GM23248 (cell line): ENCODE measurements around the gene CTNNB1. TPM values are rescaled to one million over a fixed set of nuclear protein-coding genes. Genes with fewer than 3 reads are reported as not detected.

Experiments used
- DNase-seq: peaks from one replicate; pipeline ENCODE4 v3.0.0-alpha.2; 2015
- H2AFZ ChIP-seq: fragments of 200-600 bp; sonication (generic); 2 replicates; pipeline ENCODE4 v1.6.1; 2016; ENCODE audit warnings: antibody characterized with exemption
- H3F3A ChIP-seq: fragments of 200-600 bp; sonication (generic); 2 replicates; pipeline ENCODE4 v1.6.1; 2016; ENCODE audit warnings: mild to moderate bottlenecking, antibody characterized with exemption, mixed run types; ENCODE audit not compliant: insufficient read depth
- H3K27ac ChIP-seq: fragments of 200-600 bp; sonication (generic); 2 replicates; pipeline ENCODE4 v1.5.1; 2016; ENCODE audit warnings: mild to moderate bottlenecking
- H3K27me3 ChIP-seq: fragments of 200-600 bp; sonication (generic); replicated peaks from 2 replicates; pipeline ENCODE4 v1.6.1; 2016; ENCODE audit warnings: mild to moderate bottlenecking; ENCODE audit not compliant: insufficient read depth
- H3K36me3 ChIP-seq: fragments of 200-600 bp; sonication (generic); 2 replicates; pipeline ENCODE4 v1.6.1; 2016; ENCODE audit warnings: low read depth, mild to moderate bottlenecking
- H3K4me1 ChIP-seq: fragments of 200-600 bp; sonication (generic); 2 replicates; pipeline ENCODE4 v1.6.1; 2016; ENCODE audit warnings: mild to moderate bottlenecking; ENCODE audit not compliant: insufficient read depth
- H3K4me2 ChIP-seq: fragments of 200-600 bp; sonication (generic); one replicate; pipeline ENCODE4 v1.6.1; 2016; ENCODE audit warnings: mild to moderate bottlenecking; ENCODE audit not compliant: unreplicated experiment
- H3K4me3 ChIP-seq: fragments of 200-600 bp; sonication (generic); 2 replicates; pipeline ENCODE4 v1.5.1; 2016; ENCODE audit warnings: mild to moderate bottlenecking
- H3K79me2 ChIP-seq: fragments of 200-600 bp; sonication (generic); 2 replicates; pipeline ENCODE4 v1.6.1; 2016; ENCODE audit warnings: mild to moderate bottlenecking; ENCODE audit not compliant: insufficient read depth
- H3K9ac ChIP-seq: fragments of 200-600 bp; sonication (generic); 2 replicates; pipeline ENCODE4 v1.6.1; 2016; ENCODE audit warnings: mild to moderate bottlenecking
- H3K9me2 ChIP-seq: fragments of 200-600 bp; sonication (generic); 2 replicates; pipeline ENCODE4 v1.6.1; 2016; ENCODE audit warnings: mixed run types, mild to moderate bottlenecking, moderate library complexity; ENCODE audit not compliant: insufficient read depth
- H3K9me3 ChIP-seq: fragments of 200-600 bp; sonication (generic); one replicate; pipeline ENCODE4 v1.6.1; 2017; ENCODE audit warnings: low read depth
- H4K20me1 ChIP-seq: fragments of 200-600 bp; sonication (generic); 2 replicates; pipeline ENCODE4 v1.6.0; 2016; ENCODE audit not compliant: insufficient read depth
- EZH2 ChIP-seq: fragments of 200-600 bp; sonication (generic); IDR thresholded peaks from 2 replicates; pipeline ENCODE4 v1.6.1; 2018; ENCODE audit warnings: antibody characterized with exemption, mild to moderate bottlenecking; ENCODE audit not compliant: insufficient read depth, poor library complexity, severe bottlenecking
- EZH2phosphoT487 ChIP-seq: fragments of 200-600 bp; sonication (generic); IDR thresholded peaks from 2 replicates; pipeline ENCODE4 v1.6.1; 2018; ENCODE audit warnings: antibody characterized with exemption, moderate library complexity, mild to moderate bottlenecking, low read depth; ENCODE audit not compliant: insufficient read depth
- WGBS, 2 experiments: methylation state at CpG; one replicate each; pipeline ENCODE4 v1.1.6; 2015 to 2017; ENCODE audit warnings: low lambda C conversion rate in 2 of 2, low coverage in 1 of 2; ENCODE audit errors: missing lambda C conversion rate in 2 of 2; 5-methylcytosine and 5-hydroxymethylcytosine counted together
- in situ Hi-C: fragments of 300-500 bp; cut with MboI; formaldehyde crosslinking; loops from 2 replicates; pipeline ENCODE4 v1.15.0; 2020
- polyA plus RNA-seq: library from polyadenylated mRNA; unstranded; fragments of >200 nt; fragmentation: Nextera tagmentation; extraction: Ambion mirVana; gene quantifications from 2 replicates; pipeline ENCODE4 v1.2.1, GENCODE V29; 2016
- total RNA-seq: library from RNA; depleted of rRNA; stranded (reverse); fragments of >200 nt; shearing (Covaris generic); gene quantifications from 2 replicates; pipeline ENCODE4 v1.2.3, GENCODE V29; 2014

Gene CTNNB1
- total and polyA plus RNA-seq, 2 experiments from 2014 or later, result 182 to 492 TPM

GRCh38 chr3:41239587-41239986 lies 40.3 kb downstream of the CTNNB1 start:
- Histone ChIP-seq H3K27ac (no peak overlapping the region), H2AFZ (no peak overlapping the region), H4K20me1 (no peaks in the 10 kb centered on the region), H3K4me1 (peaks cover 17% of the 10 kb centered on the region), H3K4me3 (no peak overlapping the region), H3F3A (peaks cover 29% of the 10 kb centered on the region), H3K9me2 (no peaks in the 10 kb centered on the region), H3K4me2 (no peak overlapping the region), H3K27me3 (no peaks in the 10 kb centered on the region), H3K79me2 (peaks cover 28% of the 10 kb centered on the region), H3K9ac (no peak overlapping the region), H3K36me3 (peaks cover 62% of the 10 kb centered on the region), H3K9me3 (no peaks in the 10 kb centered on the region)
- 0 to 3% methylated on average over 2 of the region's 2 CpGs for WGBS, 2 experiments
- in situ Hi-C loops, result no loop called here
- TF ChIP-seq EZH2phosphoT487 (no peak), EZH2 (no peak)
- peak; percentile 36 for DNase-seq

- DNase-seq, result no peak
- TF ChIP-seq EZH2phosphoT487 (no peak), EZH2 (no peak)
- peaks cover 18% of the 10 kb centered on the region; the same call in 1 of the 2 replicates for H3K79me2 ChIP-seq
- no peak overlapping the region for H3K27ac ChIP-seq
- H4K20me1 ChIP-seq, result no peaks in the 10 kb centered on the region
- peaks cover 11% of the 10 kb centered on the region; the same call in 1 of the 2 replicates for H3K4me1 ChIP-seq
- peaks cover 46% of the 10 kb centered on the region for H3K36me3 ChIP-seq
- no peaks in the 10 kb centered on the region for H3K9me3 ChIP-seq
- H3K4me3 ChIP-seq, result no peak overlapping the region
- H2AFZ ChIP-seq, result no peak overlapping the region
- H3K4me2 ChIP-seq, result no peak overlapping the region
- H3K27me3 ChIP-seq, result no peaks in the 10 kb centered on the region
- 88 to 89% methylated on average over 4 of the region's 4 CpGs for WGBS, 2 experiments
- no peaks in the 10 kb centered on the region for H3K9me2 ChIP-seq
- H3F3A ChIP-seq, result peaks cover 29% of the 10 kb centered on the region
- in situ Hi-C loops, result no loop called here
- H3K9ac ChIP-seq, result no peak overlapping the region
These were observed 41.9 kb downstream of the CTNNB1 start for GRCh38 chr3:41241161-41241560.

GRCh38 chr3:41241800-41242571 lies 42.7 kb downstream of the CTNNB1 start:
- in situ Hi-C loops, result no loop called here

GRCh38 chr3:41243183-41243582 lies 43.9 kb downstream of the CTNNB1 start:
- Histone ChIP-seq H3K27me3 (no peaks in the 10 kb centered on the region), H3K9ac (no peak overlapping the region), H3K9me2 (no peaks in the 10 kb centered on the region), H3K4me2 (no peak overlapping the region), H3K4me1 (peaks cover 11% of the 10 kb centered on the region; the same call in 1 of the 2 replicates), H3K36me3 (peaks cover 30% of the 10 kb centered on the region), H3K4me3 (no peak overlapping the region), H3F3A (peaks cover 18% of the 10 kb centered on the region), H3K79me2 (peaks cover 15% of the 10 kb centered on the region; the same call in 1 of the 2 replicates), H3K27ac (no peak overlapping the region), H4K20me1 (no peaks in the 10 kb centered on the region), H3K9me3 (no peaks in the 10 kb centered on the region), H2AFZ (no peak overlapping the region)
- in situ Hi-C loops, result no loop called here
- DNase-seq, result no peak
- WGBS, 2 experiments, result 64 to 85% methylated on average over 2 of the region's 2 CpGs
- TF ChIP-seq EZH2 (no peak), EZH2phosphoT487 (no peak)

More at GRCh38 chr3:41241800-41242571, 42.7 kb downstream of the CTNNB1 start:
- H3K4me1 ChIP-seq, result peaks cover 11% of the 10 kb centered on the region; the same call in 1 of the 2 replicates
- TF ChIP-seq EZH2phosphoT487 (no peak), EZH2 (no peak)
- H4K20me1 ChIP-seq, result no peaks in the 10 kb centered on the region
- peaks cover 18% of the 10 kb centered on the region; the same call in 1 of the 2 replicates for H3K79me2 ChIP-seq
- H3K9me3 ChIP-seq, result no peaks in the 10 kb centered on the region
- no peak overlapping the region for H3K9ac ChIP-seq
- no peaks in the 10 kb centered on the region for H3K27me3 ChIP-seq
- no peaks in the 10 kb centered on the region for H3K9me2 ChIP-seq
- peaks cover 38% of the 10 kb centered on the region for H3K36me3 ChIP-seq
- WGBS, 2 experiments, result 91 to 93% methylated on average over 7 of the region's 7 CpGs
- no peak overlapping the region for H3K4me2 ChIP-seq
- peaks cover 28% of the 10 kb centered on the region for H3F3A ChIP-seq
- H3K27ac ChIP-seq, result no peak overlapping the region
- DNase-seq, result no peak
- H2AFZ ChIP-seq, result no peak overlapping the region
- no peak overlapping the region for H3K4me3 ChIP-seq
